Neutrophil (primary cell): ENCODE measurements around the gene FHIP2A.

Experiments used
- H3K27ac ChIP-seq: fragments of 200-600 bp; sonication (generic); 2 replicates; pipeline ENCODE4 v1.5.1; 2016; ENCODE audit warnings: mild to moderate bottlenecking, moderate library complexity
- H3K27me3 ChIP-seq: fragments of 200-600 bp; sonication (generic); 2 replicates; pipeline ENCODE4 v1.6.0; 2016; ENCODE audit warnings: mild to moderate bottlenecking
- H3K36me3 ChIP-seq: fragments of 200-600 bp; sonication (generic); 2 replicates; pipeline ENCODE4 v1.5.1; 2017
- H3K4me1 ChIP-seq, 2 experiments: fragments of 200-600 bp in 1 of 2; sonication (generic) in 1 of 2; 1 replicate in 1 of 2; 2 replicates in 1 of 2; pipeline versions ENCODE4 v1.5.1 to v1.6.1; 2013 to 2016; ENCODE audit warnings: low read depth in 1 of 2, low read length in 1 of 2, mild to moderate bottlenecking in 1 of 2, moderate library complexity in 1 of 2; ENCODE audit not compliant: control insufficient read depth in 1 of 2, insufficient read depth in 1 of 2
- H3K4me3 ChIP-seq, 2 experiments: fragments of 200-600 bp in 1 of 2; sonication (generic) in 1 of 2; 1 replicate in 1 of 2; 2 replicates in 1 of 2; pipeline ENCODE4 v1.5.1; 2013 to 2016; ENCODE audit warnings: low read depth in 1 of 2, low read length in 1 of 2, mild to moderate bottlenecking in 1 of 2, moderate library complexity in 1 of 2
- H3K9me3 ChIP-seq: fragments of 200-600 bp; sonication (generic); 2 replicates; pipeline ENCODE4 v1.5.1; 2016
- TF ChIP-seq, protein P1 (sequence below): fragments of 200-600 bp; sonication (generic); IDR thresholded peaks from 2 replicates; pipeline ENCODE4 v1.5.1; 2016; ENCODE audit warnings: antibody characterized with exemption

Gene FHIP2A

DNA sequence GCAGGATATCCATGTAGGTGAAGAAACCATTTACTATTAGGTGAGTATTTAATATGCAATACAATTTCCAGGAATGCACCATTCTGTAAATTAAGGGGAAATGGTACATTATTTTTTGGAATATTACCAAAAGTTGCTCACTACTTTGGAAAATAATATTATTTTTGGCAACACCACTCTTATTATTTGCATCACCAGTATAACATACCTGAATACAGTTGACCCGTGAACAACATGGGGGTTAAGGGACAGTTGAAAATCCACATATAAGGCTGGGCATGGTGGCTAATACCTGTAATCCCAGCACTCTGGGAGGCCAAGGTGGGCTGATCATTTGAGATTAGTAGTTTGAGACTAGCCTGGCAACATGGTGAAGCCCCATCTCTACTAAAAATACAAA is 21.2 kb upstream of the FHIP2A start:
- TF ChIP-seq, protein P1, sequence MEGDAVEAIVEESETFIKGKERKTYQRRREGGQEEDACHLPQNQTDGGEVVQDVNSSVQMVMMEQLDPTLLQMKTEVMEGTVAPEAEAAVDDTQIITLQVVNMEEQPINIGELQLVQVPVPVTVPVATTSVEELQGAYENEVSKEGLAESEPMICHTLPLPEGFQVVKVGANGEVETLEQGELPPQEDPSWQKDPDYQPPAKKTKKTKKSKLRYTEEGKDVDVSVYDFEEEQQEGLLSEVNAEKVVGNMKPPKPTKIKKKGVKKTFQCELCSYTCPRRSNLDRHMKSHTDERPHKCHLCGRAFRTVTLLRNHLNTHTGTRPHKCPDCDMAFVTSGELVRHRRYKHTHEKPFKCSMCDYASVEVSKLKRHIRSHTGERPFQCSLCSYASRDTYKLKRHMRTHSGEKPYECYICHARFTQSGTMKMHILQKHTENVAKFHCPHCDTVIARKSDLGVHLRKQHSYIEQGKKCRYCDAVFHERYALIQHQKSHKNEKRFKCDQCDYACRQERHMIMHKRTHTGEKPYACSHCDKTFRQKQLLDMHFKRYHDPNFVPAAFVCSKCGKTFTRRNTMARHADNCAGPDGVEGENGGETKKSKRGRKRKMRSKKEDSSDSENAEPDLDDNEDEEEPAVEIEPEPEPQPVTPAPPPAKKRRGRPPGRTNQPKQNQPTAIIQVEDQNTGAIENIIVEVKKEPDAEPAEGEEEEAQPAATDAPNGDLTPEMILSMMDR, result no peak
- Histone ChIP-seq H3K4me3 (no peak overlapping the region), H3K27me3 (no peaks in the 10 kb centered on the region), H3K4me1 (peaks cover 0 to 5% of the 10 kb centered on the region in 2 experiments), H3K27ac (no peak overlapping the region), H3K36me3 (no peaks in the 10 kb centered on the region), H3K9me3 (no peaks in the 10 kb centered on the region)

GRCh38 chr10:114801411-114801813 is 20.2 kb upstream of the FHIP2A start:
- H3K36me3 ChIP-seq, result no peaks in the 10 kb centered on the region
- no peak overlapping the region for H3K27ac ChIP-seq
- H3K27me3 ChIP-seq, result no peaks in the 10 kb centered on the region
- peaks cover 0 to 5% of the 10 kb centered on the region in 2 experiments for H3K4me1 ChIP-seq
- no peaks in the 10 kb centered on the region for H3K9me3 ChIP-seq
- H3K4me3 ChIP-seq, result no peak overlapping the region
- TF ChIP-seq, protein P1, result no peak

- TF ChIP-seq, protein P1, result no peak
- Histone ChIP-seq H3K4me3 (no peak overlapping the region), H3K27ac (no peak overlapping the region), H3K27me3 (no peaks in the 10 kb centered on the region), H3K36me3 (no peaks in the 10 kb centered on the region), H3K4me1 (peaks cover 0 to 5% of the 10 kb centered on the region in 2 experiments), H3K9me3 (no peaks in the 10 kb centered on the region)
Observed at GRCh38 chr10:114802177-114802576, 19.4 kb upstream of the FHIP2A start.

GRCh38 chr10:114806562-114807391 is 14.8 kb upstream of the FHIP2A start:
- no peaks in the 10 kb centered on the region for H3K36me3 ChIP-seq
- no peaks in the 10 kb centered on the region for H3K9me3 ChIP-seq
- no peaks in the 10 kb centered on the region for H3K27me3 ChIP-seq
- no peak overlapping the region for H3K27ac ChIP-seq
- no peaks in the 10 kb centered on the region for H3K4me1 ChIP-seq
- TF ChIP-seq, protein P1, result no peak
- H3K4me3 ChIP-seq, result no peak overlapping the region

DNA sequence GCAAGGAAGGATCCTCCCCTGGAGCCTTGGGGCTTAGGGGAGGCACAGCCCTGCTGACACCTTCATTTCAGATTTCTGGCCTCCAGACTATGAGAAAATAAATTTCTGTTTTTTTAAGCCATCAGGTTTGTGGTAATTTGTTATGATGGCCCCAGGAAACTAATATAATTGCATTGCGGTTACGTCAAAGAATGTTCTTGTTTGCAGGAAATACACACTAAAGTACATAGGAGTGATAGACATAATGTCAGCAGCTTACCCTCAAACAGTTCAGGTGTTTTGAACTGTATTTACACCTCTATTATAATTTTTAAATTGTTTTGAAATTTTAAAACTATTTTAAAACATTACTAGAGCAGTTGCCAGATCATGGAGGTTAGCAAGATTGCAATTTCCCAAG is 12.6 kb upstream of the FHIP2A start:
- no peaks in the 10 kb centered on the region for H3K4me1 ChIP-seq
- H3K4me3 ChIP-seq, result no peak overlapping the region
- H3K36me3 ChIP-seq, result no peaks in the 10 kb centered on the region
- no peaks in the 10 kb centered on the region for H3K9me3 ChIP-seq
- no peak overlapping the region for H3K27ac ChIP-seq
- TF ChIP-seq, protein P1, result no peak
- H3K27me3 ChIP-seq, result no peaks in the 10 kb centered on the region
